Neuron (in vitro differentiated cells): ENCODE data around the gene MAN1C1.
"Not testable (repeated sequence)": the region's sequence is repeated elsewhere in the genome, so short reads cannot be mapped to it uniquely, and the experiment has no call there.

Experiments
- H2AFZ ChIP-seq: one replicate; pipeline ENCODE4 v1.6.1; 2013; ENCODE audit warnings: low read depth, mild to moderate bottlenecking, inconsistent platforms, low read length, moderate library complexity
- H3K27me3 ChIP-seq: one replicate; pipeline ENCODE4 v1.6.1; 2013; ENCODE audit warnings: low read length; ENCODE audit not compliant: insufficient read depth
- H3K36me3 ChIP-seq: one replicate; pipeline ENCODE4 v1.6.1; 2013; ENCODE audit warnings: low read length; ENCODE audit not compliant: insufficient read depth
- H3K4me1 ChIP-seq: one replicate; pipeline ENCODE4 v1.6.1; 2013; ENCODE audit warnings: low read length; ENCODE audit not compliant: insufficient read depth
- H3K4me3 ChIP-seq: 2 replicates; pipeline ENCODE4 v1.5.1; 2013; ENCODE audit warnings: mild to moderate bottlenecking, low read length, moderate library complexity
- H3K9me3 ChIP-seq: one replicate; pipeline ENCODE4 v1.6.1; 2013; ENCODE audit warnings: low read length

The MAN1C1 gene

DNA sequence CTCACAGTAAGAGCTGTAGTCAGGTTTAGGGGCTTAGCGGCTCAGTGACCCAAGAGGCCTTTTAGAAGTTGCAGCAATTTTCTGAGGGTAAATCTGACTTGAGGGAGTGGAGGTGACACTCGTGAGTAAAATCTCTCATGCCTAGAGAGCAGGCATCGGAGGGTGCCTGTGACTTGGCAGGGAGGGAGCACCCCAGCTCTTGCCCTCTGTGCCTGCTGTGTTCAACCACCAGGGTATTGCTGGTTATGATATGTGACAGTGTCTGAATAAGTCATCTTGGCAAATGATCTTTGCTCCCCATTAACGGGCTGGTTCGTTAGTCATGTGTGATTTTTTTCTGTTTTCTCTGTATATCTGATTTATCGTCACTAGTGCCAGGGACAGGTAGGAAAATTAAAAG, 5.9 kb downstream of the MAN1C1 start:
- Histone ChIP-seq H2AFZ (no peak overlapping the region), H3K27me3 (no peaks in the 10 kb centered on the region), H3K9me3 (no peaks in the 10 kb centered on the region), H3K36me3 (no peaks in the 10 kb centered on the region), H3K4me1 (peaks cover 25% of the 10 kb centered on the region), H3K4me3 (no peak overlapping the region)

DNA sequence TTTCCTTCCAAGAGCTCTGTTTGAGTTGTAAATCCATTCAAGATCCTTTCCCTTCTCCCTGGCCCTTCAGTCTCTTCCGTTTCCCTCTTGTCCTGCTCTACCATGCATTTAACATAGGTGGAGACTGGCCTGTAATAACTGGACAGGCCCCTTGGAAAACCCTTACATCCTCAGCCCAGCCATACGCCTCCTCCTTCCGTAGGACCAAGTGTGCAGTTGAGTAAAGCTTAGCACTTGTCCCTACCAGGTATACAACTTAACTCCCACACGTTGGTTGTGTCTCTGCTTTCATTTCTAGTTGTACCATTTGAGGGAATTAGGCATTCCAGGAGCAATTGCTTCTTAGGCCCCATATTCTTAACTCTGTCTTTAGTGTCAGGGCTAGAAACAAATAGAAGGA, 6.4 kb downstream of the MAN1C1 start:
- Histone ChIP-seq H3K4me1 (peaks cover 25% of the 10 kb centered on the region), H3K36me3 (no peaks in the 10 kb centered on the region), H3K27me3 (no peaks in the 10 kb centered on the region), H3K4me3 (no peak overlapping the region), H2AFZ (no peak overlapping the region), H3K9me3 (no peaks in the 10 kb centered on the region)

DNA sequence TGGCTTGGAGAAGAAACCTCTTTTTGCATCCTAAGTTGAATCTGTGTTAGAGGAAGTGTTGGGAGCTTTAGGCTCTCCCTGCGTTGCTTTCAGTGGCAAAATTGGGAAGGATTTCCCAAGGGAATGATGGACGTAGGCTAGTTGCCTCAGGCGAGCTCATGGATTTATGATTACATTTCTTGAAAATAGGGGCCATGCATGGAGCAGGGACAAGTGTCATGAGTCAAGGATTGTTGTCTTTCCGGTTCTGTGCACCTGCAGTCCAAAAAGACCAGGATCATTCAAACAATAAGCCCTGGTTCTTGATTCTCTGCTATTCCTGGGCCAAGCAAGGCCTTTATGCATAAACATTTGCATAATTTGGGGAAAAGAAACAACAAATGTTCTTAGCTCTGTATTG, 7.1 kb downstream of the MAN1C1 start:
- no peaks in the 10 kb centered on the region for H3K36me3 ChIP-seq
- H3K4me1 ChIP-seq = peaks cover 18% of the 10 kb centered on the region
- H3K4me3 ChIP-seq = no peak overlapping the region
- H2AFZ ChIP-seq = no peak overlapping the region
- H3K9me3 ChIP-seq = no peaks in the 10 kb centered on the region
- H3K27me3 ChIP-seq = no peaks in the 10 kb centered on the region

DNA sequence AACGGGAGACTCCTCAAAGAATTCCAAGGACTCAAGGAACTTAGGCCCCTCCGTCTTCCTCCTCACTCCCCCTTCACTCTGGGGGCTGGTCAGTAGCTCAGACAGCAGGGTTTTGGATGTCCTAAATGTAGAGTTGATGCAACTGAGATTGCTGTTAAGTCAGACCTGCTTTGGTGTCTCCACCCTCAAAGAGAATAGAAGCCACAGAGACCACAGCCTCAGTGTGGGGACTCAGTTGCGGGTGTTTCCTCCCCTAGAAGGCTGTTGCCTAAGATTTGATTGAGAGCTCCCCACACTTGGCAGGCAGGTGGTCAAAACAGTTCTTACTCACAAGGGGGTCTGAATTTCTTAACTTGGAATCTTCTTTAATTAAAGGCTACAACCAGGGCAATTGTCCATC, 7.6 kb downstream of the MAN1C1 start:
- Histone ChIP-seq H3K36me3 (no peaks in the 10 kb centered on the region), H3K4me3 (no peak overlapping the region), H3K4me1 (peaks cover 16% of the 10 kb centered on the region), H2AFZ (no peak overlapping the region), H3K27me3 (no peaks in the 10 kb centered on the region), H3K9me3 (no peaks in the 10 kb centered on the region)

DNA sequence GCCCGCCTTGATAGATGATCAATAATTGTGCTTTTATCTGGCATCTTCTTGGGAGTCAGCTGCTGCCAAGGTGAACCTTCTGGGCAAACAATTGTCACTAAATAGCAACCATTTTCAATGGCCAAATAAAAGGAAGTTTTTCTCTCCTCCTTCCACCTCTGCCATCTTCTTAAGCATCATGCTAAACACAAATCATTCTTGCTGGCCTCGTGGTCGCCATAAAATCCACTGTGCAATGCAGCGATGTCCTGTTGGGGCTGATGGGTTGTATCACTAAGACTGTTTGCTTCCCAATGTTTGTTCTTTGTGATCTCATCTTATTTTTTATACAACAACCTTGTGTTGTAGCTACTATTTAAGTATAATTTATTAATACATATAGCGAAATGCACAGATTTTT, 8.0 kb downstream of the MAN1C1 start:
- H3K9me3 ChIP-seq = no peaks in the 10 kb centered on the region

DNA sequence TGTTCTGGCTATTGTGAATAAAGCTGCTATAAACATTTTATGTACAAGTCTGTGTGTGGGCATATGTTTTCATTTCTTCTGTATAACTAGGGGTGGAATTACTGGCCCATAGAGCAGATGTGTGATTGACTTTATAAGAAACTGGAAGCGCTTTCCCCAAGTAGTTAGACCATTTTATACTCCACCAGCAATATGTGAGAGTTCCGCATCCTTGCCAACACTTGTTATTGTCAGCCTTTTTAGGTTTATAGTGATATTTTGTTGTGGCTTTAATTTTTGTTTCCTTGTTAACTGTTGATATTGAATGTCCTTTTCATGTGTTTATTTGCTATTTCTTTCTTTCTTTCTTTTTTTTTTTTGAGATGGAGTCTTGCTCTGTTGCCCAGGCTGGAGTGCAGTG, 9.4 kb downstream of the MAN1C1 start:
- no peaks in the 10 kb centered on the region for H3K4me1 ChIP-seq
- no peak overlapping the region for H2AFZ ChIP-seq
- no peaks in the 10 kb centered on the region for H3K9me3 ChIP-seq
- no peaks in the 10 kb centered on the region for H3K36me3 ChIP-seq
- no peak overlapping the region for H3K4me3 ChIP-seq
- H3K27me3 ChIP-seq = no peaks in the 10 kb centered on the region

More for the DNA sequence above, 8.0 kb downstream of the MAN1C1 start:
- H3K4me3 ChIP-seq = no peak overlapping the region
- no peak overlapping the region for H2AFZ ChIP-seq
- peaks cover 12% of the 10 kb centered on the region for H3K4me1 ChIP-seq
- no peaks in the 10 kb centered on the region for H3K27me3 ChIP-seq
- no peaks in the 10 kb centered on the region for H3K36me3 ChIP-seq

DNA sequence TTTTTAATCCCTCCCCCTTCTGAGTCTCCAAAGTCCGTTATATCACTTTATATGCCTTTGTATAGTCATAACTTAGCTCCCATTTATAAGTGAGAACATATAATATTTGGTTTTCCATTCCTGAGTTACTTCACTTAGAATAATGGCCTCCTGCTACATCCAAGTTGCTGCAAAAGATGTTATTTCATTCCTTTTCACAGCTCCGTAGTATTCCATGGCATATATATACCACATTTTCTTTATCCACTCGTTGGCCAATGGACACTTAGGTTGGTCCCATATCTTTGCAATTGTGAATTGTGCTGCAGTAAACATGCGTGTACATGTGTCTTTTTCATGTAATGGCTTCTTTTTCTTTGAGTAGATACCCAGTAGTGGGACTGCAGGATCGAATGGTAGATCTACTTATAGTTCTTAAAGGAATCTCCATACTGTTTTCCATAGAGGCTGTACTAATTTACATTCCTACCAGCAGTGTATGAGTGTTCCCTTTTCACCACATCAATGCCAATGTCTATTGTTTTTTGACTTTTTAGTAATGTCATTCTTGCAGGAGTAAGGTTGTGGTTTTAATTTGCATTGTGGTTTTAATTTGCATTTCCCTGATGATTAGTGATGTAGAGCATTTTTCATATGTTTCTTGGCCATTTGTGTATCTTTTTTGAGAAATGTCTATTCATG, 12.3 kb downstream of the MAN1C1 start:
- Histone ChIP-seq H3K4me1 (no peaks in the 10 kb centered on the region), H3K36me3 (no peaks in the 10 kb centered on the region), H3K27me3 (no peaks in the 10 kb centered on the region), H3K4me3 (no peak overlapping the region), H3K9me3 (no peaks in the 10 kb centered on the region), H2AFZ (no peak overlapping the region)

DNA sequence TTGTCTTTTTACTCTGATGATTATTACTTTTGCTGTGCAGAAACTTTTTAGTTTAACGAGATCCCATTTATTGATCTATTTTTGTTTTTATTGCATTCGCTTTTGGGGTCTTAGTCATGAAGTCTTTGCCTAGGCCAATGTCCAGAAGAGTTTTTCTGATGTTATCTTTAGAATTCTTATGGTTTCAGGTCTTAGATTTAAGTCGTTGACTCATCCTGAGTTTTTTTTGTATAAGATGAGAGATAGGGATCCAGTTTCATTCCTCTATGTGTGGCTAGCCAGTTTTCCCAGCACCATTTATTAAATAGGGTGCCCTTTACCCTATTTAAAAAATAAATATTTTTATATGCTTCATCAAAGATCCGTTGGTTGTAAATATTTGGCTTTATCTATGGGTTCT, 13.2 kb downstream of the MAN1C1 start:
- Histone ChIP-seq H3K36me3 (no peaks in the 10 kb centered on the region), H3K27me3 (no peaks in the 10 kb centered on the region), H3K4me1 (no peaks in the 10 kb centered on the region), H3K9me3 (no peaks in the 10 kb centered on the region), H2AFZ (no peak overlapping the region), H3K4me3 (no peak overlapping the region)

DNA sequence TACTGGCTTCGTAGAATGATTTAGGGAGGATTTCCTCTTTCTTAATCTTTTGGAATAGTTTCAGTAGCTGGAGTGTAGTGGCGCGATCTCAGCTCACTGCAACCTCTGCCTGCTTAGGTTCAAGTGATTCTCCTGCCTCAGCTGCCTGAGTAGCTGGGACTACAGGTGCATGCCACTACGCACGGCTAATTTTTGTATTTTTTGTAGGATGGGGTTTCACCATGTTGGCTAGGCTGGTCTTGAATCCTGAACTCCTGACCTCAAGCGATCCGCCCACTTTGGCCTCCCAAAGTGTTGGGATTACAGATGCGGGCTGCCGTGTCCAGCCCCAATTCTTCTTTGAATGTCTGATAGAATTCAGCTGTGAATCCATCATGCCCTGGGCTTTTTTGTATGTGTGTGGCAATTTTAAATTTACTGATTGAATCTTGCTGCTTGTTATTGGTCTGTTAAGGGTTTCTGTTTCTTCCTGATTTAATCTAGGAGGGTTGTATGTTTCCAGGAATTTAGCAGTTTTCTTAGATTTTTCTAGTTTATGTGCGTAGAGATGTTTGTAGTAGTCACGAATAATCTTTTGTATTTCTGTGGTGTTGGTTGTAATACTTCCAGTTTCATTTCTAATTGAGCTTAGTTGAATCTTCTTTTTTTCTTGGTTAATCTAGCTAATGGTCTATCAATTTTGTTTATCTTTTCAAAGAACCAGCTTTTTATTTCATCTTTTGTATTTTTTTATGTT, 15.3 kb downstream of the MAN1C1 start:
- no peaks in the 10 kb centered on the region for H3K27me3 ChIP-seq
- no peak overlapping the region for H2AFZ ChIP-seq
- H3K4me1 ChIP-seq = no peaks in the 10 kb centered on the region
- no peak overlapping the region for H3K4me3 ChIP-seq
- H3K9me3 ChIP-seq = no peaks in the 10 kb centered on the region
- H3K36me3 ChIP-seq = no peaks in the 10 kb centered on the region

DNA sequence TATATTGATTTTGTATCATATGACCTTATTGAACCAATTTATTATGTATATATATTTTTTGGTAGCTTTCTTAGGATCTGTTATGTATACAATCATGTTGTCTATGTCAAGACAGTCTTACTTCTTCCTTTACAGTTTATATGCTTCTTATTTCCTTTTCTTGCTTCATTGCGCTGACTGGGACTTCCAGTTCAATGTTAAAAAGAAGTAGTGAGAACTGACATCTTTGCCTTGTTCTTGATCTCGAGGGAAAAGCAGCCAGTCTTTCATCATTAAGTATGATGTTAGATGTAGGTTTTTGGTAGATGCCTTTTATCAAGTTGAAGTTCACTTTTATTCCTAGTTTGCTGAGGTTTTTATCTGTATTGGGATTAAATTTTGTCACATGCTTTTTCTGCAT, 17.5 kb downstream of the MAN1C1 start:
- no peaks in the 10 kb centered on the region for H3K36me3 ChIP-seq

DNA sequence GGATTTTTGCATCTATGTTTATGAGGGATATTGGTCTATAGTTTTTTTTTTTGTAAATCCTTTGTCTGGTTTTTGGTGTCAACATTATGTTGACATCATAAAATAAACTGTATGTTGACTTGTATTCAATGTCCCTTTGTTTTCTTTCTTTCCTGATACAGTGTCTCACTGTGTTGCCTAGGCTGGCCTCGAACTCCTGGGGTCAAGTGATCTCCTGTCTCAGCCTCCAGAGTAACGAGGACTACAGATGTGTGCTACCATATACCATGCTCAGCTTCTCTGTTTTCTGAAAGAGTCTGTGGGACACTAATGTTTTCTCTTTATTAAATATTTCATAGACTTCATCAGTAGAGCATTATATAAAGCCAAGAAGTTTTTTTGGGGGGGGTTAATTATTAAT, 18.3 kb downstream of the MAN1C1 start:
- Histone ChIP-seq H3K36me3 (no peaks in the 10 kb centered on the region), H3K9me3 (no peaks in the 10 kb centered on the region), H3K27me3 (no peaks in the 10 kb centered on the region), H3K4me1 (no peaks in the 10 kb centered on the region), H3K4me3 (no peak overlapping the region), H2AFZ (no peak overlapping the region)

More for the DNA sequence above, 17.5 kb downstream of the MAN1C1 start:
- H3K27me3 ChIP-seq = no peaks in the 10 kb centered on the region
- no peaks in the 10 kb centered on the region for H3K9me3 ChIP-seq
- H3K4me1 ChIP-seq = no peaks in the 10 kb centered on the region
- H2AFZ ChIP-seq = no peak overlapping the region
- H3K4me3 ChIP-seq = no peak overlapping the region

DNA sequence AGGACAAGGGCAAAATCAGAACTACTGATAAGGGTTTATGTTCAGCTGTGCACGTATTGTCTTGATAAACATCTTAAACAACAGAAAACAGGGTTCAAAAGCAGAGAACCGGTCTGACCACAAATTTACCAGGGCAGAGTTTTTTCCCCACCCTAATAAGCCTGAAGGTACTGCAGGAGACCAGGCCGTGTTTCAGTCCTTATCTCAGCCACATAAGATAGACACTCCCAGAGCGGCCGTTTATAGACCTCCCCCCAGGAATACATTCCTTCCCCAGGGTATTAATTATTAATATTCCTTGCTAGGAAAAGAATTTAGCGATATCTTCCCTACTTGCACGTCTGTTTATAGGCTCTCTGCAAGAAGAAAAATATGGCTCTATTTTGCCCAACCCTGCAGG, 19.6 kb downstream of the MAN1C1 start:
- H2AFZ ChIP-seq, H3K36me3 ChIP-seq, H3K4me3 ChIP-seq, H3K27me3 ChIP-seq, H3K4me1 ChIP-seq, H3K9me3 ChIP-seq: not testable (repeated sequence)

DNA sequence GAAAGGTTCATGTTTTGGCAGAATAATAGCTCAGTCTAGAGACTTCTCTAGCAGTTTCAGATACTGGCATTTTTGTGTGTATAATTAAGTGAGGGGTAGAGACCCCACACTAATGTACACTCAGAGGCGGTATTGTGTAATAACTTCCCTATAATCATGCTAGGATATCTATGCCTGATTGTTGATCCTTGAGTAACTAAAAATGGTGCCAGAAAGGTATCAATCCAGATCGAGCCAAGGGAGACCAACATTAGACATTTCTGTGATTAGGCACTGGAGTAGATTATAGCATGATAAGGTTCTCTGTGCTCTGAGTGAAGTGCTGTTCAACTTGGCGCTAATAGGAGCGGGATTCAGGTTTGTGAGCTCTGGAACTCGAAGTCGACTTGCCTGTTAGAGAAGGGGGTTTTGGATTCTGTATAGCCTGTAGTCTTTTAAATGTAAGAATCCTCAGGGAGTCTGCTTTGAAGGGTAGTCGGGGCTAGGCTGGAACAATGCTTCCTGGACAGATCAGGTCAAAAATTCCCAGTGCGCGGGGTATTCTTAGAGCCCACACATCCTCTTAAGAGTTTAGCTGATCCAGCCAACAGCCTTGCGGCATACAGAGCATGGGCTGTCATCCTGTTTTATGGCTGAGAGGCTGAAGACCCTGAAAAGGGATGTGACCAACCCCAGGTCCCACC, 24.2 kb downstream of the MAN1C1 start:
- H3K36me3 ChIP-seq = no peaks in the 10 kb centered on the region
- no peak overlapping the region for H2AFZ ChIP-seq
- no peak overlapping the region for H3K4me3 ChIP-seq
- no peaks in the 10 kb centered on the region for H3K27me3 ChIP-seq
- H3K9me3 ChIP-seq = no peaks in the 10 kb centered on the region
- peaks cover 14% of the 10 kb centered on the region for H3K4me1 ChIP-seq
